Panc1 (cell line): ENCODE results near the gene LINC00305. TPM values are rescaled to one million over a fixed set of nuclear protein-coding genes. Genes with fewer than 3 reads are reported as not detected.

Source experiments
- ATAC-seq: fragments of 200-7000 bp; cut with Tn5 transposase; 2 replicates; pipeline ENCODE4 v1.9.1; 2020; ENCODE audit warnings: mild to moderate bottlenecking, moderate library complexity
- BruUV-seq: library from RNA; stranded (reverse); fragments of 400-500 nt; replicated peaks from 2 replicates; lab custom pipeline; 2021; lab: Mats Ljungman, UMichigan
- CTCF ChIA-PET: fragments of 300-600 bp; sonication (Branson Sonifier 250); formaldehyde crosslinking; loops from one replicate; lab custom pipeline; 2022; ENCODE audit warnings: antibody characterized with exemption; lab: Charles Lee
- POLR2A ChIA-PET: fragments of 300-600 bp; sonication (Branson Sonifier 250); formaldehyde crosslinking; loops from one replicate; lab custom pipeline; 2022; ENCODE audit warnings: antibody characterized with exemption; lab: Charles Lee
- DNase-seq: peaks from one replicate; pipeline ENCODE4 v3.0.0-alpha.2; 2010; ENCODE audit warnings: low read depth, low spot score
- H3K27ac ChIP-seq: 2 replicates; pipeline ENCODE4 v1.5.1; 2011; ENCODE audit warnings: mild to moderate bottlenecking, low read length, inconsistent platforms
- H3K27me3 ChIP-seq: fragments of 200-500 bp; sonication (Bioruptor generic); 2 replicates; pipeline ENCODE4 v1.6.0; 2014; ENCODE audit warnings: low read length, inconsistent platforms; ENCODE audit not compliant: control insufficient read depth, insufficient read depth
- H3K36me3 ChIP-seq: fragments of 200-500 bp; sonication (Bioruptor generic); 2 replicates; pipeline ENCODE4 v1.5.1; 2014; ENCODE audit warnings: inconsistent platforms, mild to moderate bottlenecking, low read length, moderate library complexity; ENCODE audit not compliant: control insufficient read depth, insufficient read depth
- H3K4me1 ChIP-seq: 2 replicates; pipeline ENCODE4 v1.5.1; 2011; ENCODE audit warnings: inconsistent platforms, mild to moderate bottlenecking, low read length, moderate library complexity; ENCODE audit not compliant: control insufficient read depth, insufficient read depth
- H3K4me3 ChIP-seq, 2 experiments: 2 replicates each; pipeline ENCODE4 v1.5.1; 2011 to 2012; ENCODE audit warnings: low read depth in 2 of 2, low read length in 2 of 2, mild to moderate bottlenecking in 2 of 2, inconsistent platforms in 1 of 2, moderate library complexity in 1 of 2
- H3K9me3 ChIP-seq: fragments of 200-500 bp; sonication (Bioruptor generic); 2 replicates; pipeline ENCODE4 v1.5.1; 2014; ENCODE audit warnings: low read depth, mild to moderate bottlenecking, inconsistent platforms, low read length, moderate library complexity; ENCODE audit not compliant: control insufficient read depth, insufficient read depth
- CTCF ChIP-seq: fragments of 450-650 bp; IDR thresholded peaks from 2 replicates; pipeline ENCODE4 v1.5.1; 2017; ENCODE audit warnings: mild to moderate bottlenecking
- POLR2AphosphoS5 ChIP-seq: IDR thresholded peaks from 2 replicates; pipeline ENCODE4 v1.6.1; 2012; ENCODE audit warnings: mild to moderate bottlenecking, low read depth, low read length, moderate library complexity
- REST ChIP-seq, 2 experiments: IDR thresholded peaks; 2 replicates each; pipeline ENCODE4 v1.6.1; 2011 to 2012; ENCODE audit warnings: low read depth in 2 of 2, control low read depth in 1 of 2, low read length in 1 of 2, mild to moderate bottlenecking in 1 of 2, moderate library complexity in 1 of 2; ENCODE audit not compliant: insufficient read depth in 1 of 2
- SIN3A ChIP-seq: IDR thresholded peaks from 2 replicates; pipeline ENCODE4 v1.6.1; 2012; ENCODE audit warnings: low read depth, mild to moderate bottlenecking, low read length, moderate library complexity, borderline replicate concordance; ENCODE audit not compliant: insufficient read depth
- TCF7L2 ChIP-seq: IDR thresholded peaks from 2 replicates; pipeline ENCODE4 v1.6.1; 2011; ENCODE audit warnings: mild to moderate bottlenecking, low read depth, low read length, inconsistent platforms
- in situ Hi-C: cut with HindIII; loops from 2 replicates; pipeline ENCODE4 v1.10.0; 2016; ENCODE audit warnings: low sequenced_read_pairs, low pct_unique_long_range_greater_than_20kb
- intact Hi-C: fragments of 100-400 bp; cut with micrococcal nuclease; formaldehyde crosslinking; loops from one replicate; pipeline ENCODE4 v1.10.0; 2022; ENCODE audit not compliant: unreplicated experiment
- total RNA-seq: library from RNA; stranded (reverse); gene quantifications from one replicate; pipeline ENCODE4 v1.2.1, GENCODE V29; 2021; ENCODE audit not compliant: unreplicated experiment

Gene LINC00305
- total RNA-seq, 1 experiment from 2014 or later: not detected

GRCh38 chr18:64167408-64167925, 18.6 kb upstream of the LINC00305 start:
- DNase-seq: no peak
- ChIA-PET POLR2A (no interaction called here), CTCF (no interaction called here)
- no peaks in the 10 kb centered on the region for H3K9me3 ChIP-seq
- H3K27me3 ChIP-seq: no peaks in the 10 kb centered on the region
- no peaks in the 10 kb centered on the region for H3K4me1 ChIP-seq
- no peak overlapping the region for H3K4me3 ChIP-seq
- BruUV-seq: no TSS peak
- H3K27ac ChIP-seq: no peak overlapping the region
- in situ Hi-C loops (no loop called here), intact Hi-C loops (no loop called here)
- TF ChIP-seq REST (IDR thresholded peaks at IDR 0.05; ENCODE audit: insufficient read depth in 1 of 2, low read depth in 2 of 2, low read length in 1 of 2) (no peak), SIN3A (no peak), CTCF (no peak), TCF7L2 (no peak), POLR2AphosphoS5 (no peak)
- no peaks in the 10 kb centered on the region for H3K36me3 ChIP-seq
- no peak for ATAC-seq

DNA sequence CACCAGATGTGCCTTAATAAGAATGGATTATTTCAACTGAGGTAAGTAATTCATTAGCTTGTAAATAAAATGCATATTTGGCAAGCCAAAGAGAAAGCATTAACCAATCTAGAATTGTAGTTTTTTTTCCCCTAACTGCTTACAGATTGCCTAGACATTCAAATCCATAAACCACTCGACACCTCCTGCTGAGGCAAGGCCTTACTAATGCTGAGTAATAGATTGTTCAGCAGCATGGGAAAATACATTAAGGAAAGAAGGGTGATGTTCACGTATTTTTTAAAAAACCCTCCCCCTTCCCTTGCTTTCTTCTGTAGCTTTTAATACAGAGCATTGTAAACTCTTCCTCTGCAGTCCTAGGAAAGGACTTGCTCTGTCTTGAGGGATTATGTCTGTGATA, 17.0 kb upstream of the LINC00305 start:
- Histone ChIP-seq H3K27me3 (no peaks in the 10 kb centered on the region), H3K9me3 (no peaks in the 10 kb centered on the region), H3K4me3 (no peak overlapping the region), H3K4me1 (no peaks in the 10 kb centered on the region), H3K27ac (no peak overlapping the region), H3K36me3 (no peaks in the 10 kb centered on the region)
- POLR2A ChIA-PET: no interaction called here
- DNase-seq: no peak
- no peak for ATAC-seq
- no TSS peak for BruUV-seq
- CTCF ChIA-PET: no interaction called here
- TF ChIP-seq REST (IDR thresholded peaks at IDR 0.05; ENCODE audit: insufficient read depth in 1 of 2, low read depth in 2 of 2, low read length in 1 of 2) (no peak), SIN3A (no peak), TCF7L2 (no peak), CTCF (no peak), POLR2AphosphoS5 (no peak)
- intact Hi-C loops: no loop called here
- in situ Hi-C loops: no loop called here
